ENCODE measurements around the gene WFS1.

The WFS1 gene

GRCh38 chr4:6280365-6280996 is 10.8 kb downstream of the WFS1 start:
- no peak for DNase-seq

- no peak for DNase-seq
Observed at GRCh38 chr4:6281436-6282313, 12.0 kb downstream of the WFS1 start.

GRCh38 chr4:6282314-6282771 is 12.7 kb downstream of the WFS1 start:
- DNase-seq = no peak

GRCh38 chr4:6283282-6283681 is 13.6 kb downstream of the WFS1 start:
- no peak for DNase-seq

- no peak for DNase-seq
Observed at GRCh38 chr4:6287017-6287788, 17.6 kb downstream of the WFS1 start.

- no peak for DNase-seq
Observed at GRCh38 chr4:6288342-6288741, 18.7 kb downstream of the WFS1 start.

GRCh38 chr4:6288871-6289270 is 19.2 kb downstream of the WFS1 start:
- DNase-seq = no peak

GRCh38 chr4:6290256-6290655 is 20.6 kb downstream of the WFS1 start:
- no peak for DNase-seq

GRCh38 chr4:6290769-6291547 is 21.3 kb downstream of the WFS1 start:
- DNase-seq = no peak

- DNase-seq = no peak
Observed at GRCh38 chr4:6291784-6292297, 22.2 kb downstream of the WFS1 start.

GRCh38 chr4:6292376-6293096 is 22.9 kb downstream of the WFS1 start:
- no peak for DNase-seq

GRCh38 chr4:6293097-6293445 is 23.4 kb downstream of the WFS1 start:
- no peak for DNase-seq

GRCh38 chr4:6293661-6294060 is 24.0 kb downstream of the WFS1 start:
- no peak for DNase-seq

GRCh38 chr4:6294705-6295421 is 25.2 kb downstream of the WFS1 start:
- no peak for DNase-seq

- DNase-seq = no peak
Observed at GRCh38 chr4:6295495-6295894, 25.8 kb downstream of the WFS1 start.

- no peak for DNase-seq
Observed at GRCh38 chr4:6296026-6296425, 26.4 kb downstream of the WFS1 start.

- DNase-seq = no peak
Observed at GRCh38 chr4:6297266-6297815, 27.7 kb downstream of the WFS1 start.

GRCh38 chr4:6298035-6298434 is 28.4 kb downstream of the WFS1 start:
- no peak for DNase-seq

- DNase-seq = no peak
Observed at GRCh38 chr4:6298852-6299251, 29.2 kb downstream of the WFS1 start.

- no peak for DNase-seq
Observed at GRCh38 chr4:6299875-6300274, 30.2 kb downstream of the WFS1 start.

GRCh38 chr4:6300359-6300758 is 30.7 kb downstream of the WFS1 start:
- no peak for DNase-seq
